NCI-H128 (cell line): Measurements from ENCODE around the gene PRR14.
"Not testable (repeated sequence)": the region's sequence is repeated elsewhere in the genome, so short reads cannot be mapped to it uniquely, and the experiment has no call there.

Experiments
- DNase-seq: peaks from one replicate; lab custom pipeline; 2025; ENCODE audit not compliant: unreplicated experiment; lab: John Stamatoyannopoulos, UW

The PRR14 gene

GRCh38 chr16:30628628-30629540 lies 21.9 kb upstream of the PRR14 start:
- peak; percentile 54 for DNase-seq

- not testable (repeated sequence) for DNase-seq
These were observed 18.3 kb upstream of the PRR14 start for GRCh38 chr16:30632454-30632853.

- DNase-seq = no peak
These were observed 17.2 kb upstream of the PRR14 start for GRCh38 chr16:30633526-30633925.

- DNase-seq = no peak
These were observed 14.2 kb upstream of the PRR14 start for GRCh38 chr16:30636599-30636998.

- not testable (repeated sequence) for DNase-seq
These were observed 13.6 kb upstream of the PRR14 start for GRCh38 chr16:30637139-30637538.

GRCh38 chr16:30637944-30638343 lies 12.8 kb upstream of the PRR14 start:
- no peak for DNase-seq

- no peak for DNase-seq
These were observed 9.3 kb upstream of the PRR14 start for GRCh38 chr16:30641378-30641982.

- no peak for DNase-seq
These were observed 6.4 kb upstream of the PRR14 start for GRCh38 chr16:30644334-30644830.

GRCh38 chr16:30645727-30646126 lies 5.0 kb upstream of the PRR14 start:
- no peak for DNase-seq

- DNase-seq = no peak
These were observed 3.5 kb upstream of the PRR14 start for GRCh38 chr16:30647274-30647571.

- no peak for DNase-seq
These were observed 913 bp upstream of the PRR14 start for GRCh38 chr16:30649725-30650368.

- no peak for DNase-seq
These were observed 604 bp downstream of the PRR14 start for GRCh38 chr16:30651124-30652004.

GRCh38 chr16:30652005-30652296 lies 1.2 kb downstream of the PRR14 start:
- no peak for DNase-seq

GRCh38 chr16:30652718-30653117 lies 2.0 kb downstream of the PRR14 start:
- DNase-seq = no peak

- no peak for DNase-seq
These were observed 4.1 kb downstream of the PRR14 start for GRCh38 chr16:30654856-30655255.

GRCh38 chr16:30655815-30656347 lies 5.1 kb downstream of the PRR14 start:
- DNase-seq = no peak

GRCh38 chr16:30656388-30656787 lies 5.6 kb downstream of the PRR14 start:
- DNase-seq = no peak

GRCh38 chr16:30656974-30657865 lies 6.5 kb downstream of the PRR14 start:
- no peak for DNase-seq

- peak; percentile 98 for DNase-seq
These were observed 7.3 kb downstream of the PRR14 start, which contains the start of gene FBRS for GRCh38 chr16:30657866-30658730. FBRS (plus strand) TSS chr16:30658431; CDS start chr16:30659519, 1,088 bp downstream.
